Measurements from ENCODE around the gene KATNA1. TPM values are rescaled to one million over a fixed set of nuclear protein-coding genes. Genes with fewer than 3 reads are reported as not detected.

Gene KATNA1
- total RNA-seq, 1 donor from 2014 or later, result 19.2 TPM

DNA sequence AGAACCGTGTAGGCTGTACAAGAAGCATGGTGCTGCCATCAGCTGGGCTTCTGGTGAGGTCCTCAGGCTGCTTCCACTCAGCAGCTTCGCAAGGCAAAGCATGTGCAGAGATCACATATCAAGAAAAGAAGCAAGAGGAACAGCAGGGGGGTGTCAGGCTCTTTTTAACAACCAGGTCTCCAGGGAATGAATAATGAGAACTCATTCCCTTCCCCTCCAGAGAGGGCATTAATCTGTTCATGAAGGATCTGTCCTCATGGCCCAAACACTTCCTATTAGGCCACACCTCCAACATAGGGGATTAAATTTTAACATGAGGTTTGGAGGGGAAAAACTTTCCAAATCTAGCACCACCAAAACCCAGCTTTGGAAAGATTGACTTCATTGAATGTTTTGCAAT lies 62.4 kb downstream of the KATNA1 start:
- no peak overlapping the region for H3K4me3 Mint-ChIP-seq
- TF ChIP-seq, protein P1, sequence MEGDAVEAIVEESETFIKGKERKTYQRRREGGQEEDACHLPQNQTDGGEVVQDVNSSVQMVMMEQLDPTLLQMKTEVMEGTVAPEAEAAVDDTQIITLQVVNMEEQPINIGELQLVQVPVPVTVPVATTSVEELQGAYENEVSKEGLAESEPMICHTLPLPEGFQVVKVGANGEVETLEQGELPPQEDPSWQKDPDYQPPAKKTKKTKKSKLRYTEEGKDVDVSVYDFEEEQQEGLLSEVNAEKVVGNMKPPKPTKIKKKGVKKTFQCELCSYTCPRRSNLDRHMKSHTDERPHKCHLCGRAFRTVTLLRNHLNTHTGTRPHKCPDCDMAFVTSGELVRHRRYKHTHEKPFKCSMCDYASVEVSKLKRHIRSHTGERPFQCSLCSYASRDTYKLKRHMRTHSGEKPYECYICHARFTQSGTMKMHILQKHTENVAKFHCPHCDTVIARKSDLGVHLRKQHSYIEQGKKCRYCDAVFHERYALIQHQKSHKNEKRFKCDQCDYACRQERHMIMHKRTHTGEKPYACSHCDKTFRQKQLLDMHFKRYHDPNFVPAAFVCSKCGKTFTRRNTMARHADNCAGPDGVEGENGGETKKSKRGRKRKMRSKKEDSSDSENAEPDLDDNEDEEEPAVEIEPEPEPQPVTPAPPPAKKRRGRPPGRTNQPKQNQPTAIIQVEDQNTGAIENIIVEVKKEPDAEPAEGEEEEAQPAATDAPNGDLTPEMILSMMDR (IDR thresholded peaks at IDR 0.05), result no peak
- ChIA-PET CTCF (no interaction called here), POLR2A (no interaction called here)
- ATAC-seq (ENCODE audit: low read depth) (no peak), DNase-seq (no peak)
- H3K27ac Mint-ChIP-seq, result no peak overlapping the region
- H3K36me3 Mint-ChIP-seq (ENCODE audit: low read depth), result peaks cover 63% of the 10 kb centered on the region
- H3K9me3 Mint-ChIP-seq, result no peaks in the 10 kb centered on the region
- intact Hi-C loops (cut with micrococcal nuclease), result loop anchor here (5.0 kb wide), 1 partner anchor 36 kb away; no protein-coding TSS in a partner anchor
- no peaks in the 10 kb centered on the region for H3K4me1 Mint-ChIP-seq
- H3K27me3 Mint-ChIP-seq, result no peaks in the 10 kb centered on the region

DNA sequence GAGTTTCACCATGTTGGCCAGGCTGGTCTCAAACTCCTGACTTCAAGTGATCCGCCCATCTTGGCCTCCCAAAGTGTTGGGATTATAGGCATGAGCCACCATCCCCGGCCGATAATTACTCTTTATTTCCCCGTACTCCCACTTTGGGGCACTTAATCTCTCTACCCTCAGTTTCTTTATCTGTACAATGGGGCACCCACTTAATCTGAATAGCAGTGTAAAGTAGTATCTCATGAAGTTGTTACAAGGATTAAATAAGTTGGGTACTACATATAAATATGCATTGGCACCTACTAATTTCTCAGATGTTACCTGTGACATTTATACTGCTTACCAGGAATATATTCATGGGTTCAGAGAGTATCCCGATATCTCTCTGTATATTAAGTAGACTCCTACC lies 67.2 kb downstream of the KATNA1 start:
- no peak overlapping the region for H3K4me3 Mint-ChIP-seq
- POLR2A ChIA-PET, result no interaction called here
- ATAC-seq (ENCODE audit: low read depth) (no peak), DNase-seq (no peak)
- CTCF ChIA-PET, result no interaction called here
- H3K36me3 Mint-ChIP-seq (ENCODE audit: low read depth), result peaks cover 67% of the 10 kb centered on the region
- TF ChIP-seq, protein P1 (IDR thresholded peaks at IDR 0.05), result no peak
- no peaks in the 10 kb centered on the region for H3K4me1 Mint-ChIP-seq
- H3K27me3 Mint-ChIP-seq, result no peaks in the 10 kb centered on the region
- H3K9me3 Mint-ChIP-seq, result no peaks in the 10 kb centered on the region
- H3K27ac Mint-ChIP-seq, result no peak overlapping the region
- intact Hi-C loops (cut with micrococcal nuclease), result no loop called here

DNA sequence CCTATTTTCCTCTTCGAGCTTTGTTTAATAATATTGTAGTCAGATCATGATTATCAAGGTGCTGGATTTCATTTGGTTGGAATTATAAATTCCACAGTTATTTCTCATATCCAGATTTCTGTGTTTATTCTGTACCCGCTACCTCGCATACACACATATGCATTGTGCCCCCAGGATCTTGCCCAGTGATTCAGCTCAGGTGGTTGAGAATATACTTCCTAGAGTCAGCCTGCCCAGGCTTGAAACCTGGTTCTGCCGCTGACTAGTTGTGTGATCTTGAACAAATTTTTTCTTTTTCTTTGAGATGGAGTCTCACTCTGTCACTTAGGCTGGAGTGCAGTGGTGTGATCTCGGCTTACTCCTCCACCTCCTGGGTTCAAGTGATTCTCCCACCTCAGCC lies 67.6 kb downstream of the KATNA1 start:
- H3K27me3 Mint-ChIP-seq, result no peaks in the 10 kb centered on the region
- ChIA-PET POLR2A (no interaction called here), CTCF (no interaction called here)
- no peaks in the 10 kb centered on the region for H3K4me1 Mint-ChIP-seq
- intact Hi-C loops (cut with micrococcal nuclease), result no loop called here
- peaks cover 67% of the 10 kb centered on the region for H3K36me3 Mint-ChIP-seq (ENCODE audit: low read depth)
- H3K9me3 Mint-ChIP-seq, result no peaks in the 10 kb centered on the region
- ATAC-seq (ENCODE audit: low read depth) (no peak), DNase-seq (no peak)
- no peak overlapping the region for H3K27ac Mint-ChIP-seq
- TF ChIP-seq, protein P1 (IDR thresholded peaks at IDR 0.05), result no peak
- no peak overlapping the region for H3K4me3 Mint-ChIP-seq

DNA sequence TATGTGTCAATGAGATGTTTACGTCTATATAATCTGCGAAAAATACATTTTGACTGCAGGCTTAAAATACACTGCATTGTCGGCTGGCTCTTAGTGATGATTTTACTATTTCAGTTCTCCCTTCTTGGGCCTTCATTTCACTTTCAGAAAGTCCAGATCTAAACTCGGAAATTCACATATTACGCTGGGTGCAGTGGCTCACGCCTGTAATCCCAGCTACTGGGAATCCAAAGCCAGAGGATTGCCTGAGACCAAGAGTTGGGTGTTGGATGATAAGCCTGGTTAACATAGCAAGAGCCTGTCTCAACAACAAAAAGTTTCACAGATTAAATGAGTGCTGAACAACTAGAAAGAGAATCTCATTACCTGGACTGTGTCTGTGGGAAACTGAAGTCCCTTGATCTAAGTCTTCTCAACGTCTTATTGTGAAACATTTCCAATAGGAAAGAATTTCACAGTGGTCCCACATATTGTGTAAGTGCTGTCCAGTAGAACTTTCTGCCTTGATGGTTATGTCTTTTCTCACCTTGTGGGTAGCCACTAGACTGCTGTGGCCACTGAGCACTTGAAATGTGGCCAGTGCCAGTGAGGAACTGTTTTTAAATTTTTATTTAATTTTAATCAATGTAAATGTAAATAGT lies 80.4 kb downstream of the KATNA1 start:
- peak overlapping the region; percentile 81 for H3K27ac Mint-ChIP-seq
- intact Hi-C loops (cut with micrococcal nuclease), result loop anchor here (2.0 to 5.0 kb wide), 5 partner anchors 181 to 1823 kb away; partner anchors contain the start of genes LRP11, PCMT1 and ZBTB2
- ChIA-PET CTCF (no interaction called here), POLR2A (interaction anchor here (0.7 kb wide), 1 partner anchor 22 kb away, joined by 4 read pairs; the partner anchor contains the start of gene PPIL4)
- no peaks in the 10 kb centered on the region for H3K9me3 Mint-ChIP-seq
- no peak for ATAC-seq (ENCODE audit: low read depth)
- H3K27me3 Mint-ChIP-seq, result no peaks in the 10 kb centered on the region
- DNase-seq, result no peak
- TF ChIP-seq, protein P1 (IDR thresholded peaks at IDR 0.05), result no peak
- peaks cover 11% of the 10 kb centered on the region for H3K36me3 Mint-ChIP-seq (ENCODE audit: low read depth)
- peak overlapping the region; percentile 93 for H3K4me3 Mint-ChIP-seq
- H3K4me1 Mint-ChIP-seq, result peaks cover 22% of the 10 kb centered on the region

DNA sequence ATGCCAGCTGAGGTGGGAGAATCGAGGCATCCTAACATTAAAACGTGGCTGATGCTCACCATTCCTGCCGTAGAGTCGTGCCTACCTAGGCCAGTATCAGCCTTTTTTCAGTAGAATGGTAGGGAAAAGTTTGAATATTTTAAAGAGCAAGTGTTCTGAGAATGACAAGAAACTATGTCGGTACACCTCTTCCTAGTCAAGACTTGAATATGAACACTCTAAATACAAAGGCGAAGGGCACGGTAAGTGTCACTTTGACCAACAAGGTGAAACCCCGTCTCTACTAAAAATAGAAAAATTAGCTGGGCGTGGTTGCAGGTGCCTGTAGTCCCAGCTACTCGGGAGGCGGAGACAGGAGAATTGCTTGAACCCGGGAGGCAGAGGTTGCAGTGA lies 81.3 kb downstream of the KATNA1 start:
- H3K27me3 Mint-ChIP-seq, result no peaks in the 10 kb centered on the region
- intact Hi-C loops (cut with micrococcal nuclease), result loop anchor here (2.0 to 5.0 kb wide), 5 partner anchors 182 to 1824 kb away; partner anchors contain the start of genes LRP11, PCMT1 and ZBTB2
- POLR2A ChIA-PET, result interaction anchor here (0.7 kb wide), 1 partner anchor 21 kb away, joined by 4 read pairs; the partner anchor contains the start of gene PPIL4
- no peaks in the 10 kb centered on the region for H3K9me3 Mint-ChIP-seq
- TF ChIP-seq, protein P1 (IDR thresholded peaks at IDR 0.05), result no peak
- CTCF ChIA-PET, result no interaction called here
- H3K4me1 Mint-ChIP-seq, result peaks cover 22% of the 10 kb centered on the region
- DNase-seq, result no peak
- peak overlapping the region; percentile 81 for H3K27ac Mint-ChIP-seq
- peak overlapping the region; percentile 93 for H3K4me3 Mint-ChIP-seq
- ATAC-seq (ENCODE audit: low read depth), result no peak
- H3K36me3 Mint-ChIP-seq (ENCODE audit: low read depth), result peaks cover 8% of the 10 kb centered on the region

All from activated B cell treated with CpG ODN at 0.5 μM for 24 hours (primary cell).